Measurements from ENCODE around the gene MAPKAPK2.

DNA sequence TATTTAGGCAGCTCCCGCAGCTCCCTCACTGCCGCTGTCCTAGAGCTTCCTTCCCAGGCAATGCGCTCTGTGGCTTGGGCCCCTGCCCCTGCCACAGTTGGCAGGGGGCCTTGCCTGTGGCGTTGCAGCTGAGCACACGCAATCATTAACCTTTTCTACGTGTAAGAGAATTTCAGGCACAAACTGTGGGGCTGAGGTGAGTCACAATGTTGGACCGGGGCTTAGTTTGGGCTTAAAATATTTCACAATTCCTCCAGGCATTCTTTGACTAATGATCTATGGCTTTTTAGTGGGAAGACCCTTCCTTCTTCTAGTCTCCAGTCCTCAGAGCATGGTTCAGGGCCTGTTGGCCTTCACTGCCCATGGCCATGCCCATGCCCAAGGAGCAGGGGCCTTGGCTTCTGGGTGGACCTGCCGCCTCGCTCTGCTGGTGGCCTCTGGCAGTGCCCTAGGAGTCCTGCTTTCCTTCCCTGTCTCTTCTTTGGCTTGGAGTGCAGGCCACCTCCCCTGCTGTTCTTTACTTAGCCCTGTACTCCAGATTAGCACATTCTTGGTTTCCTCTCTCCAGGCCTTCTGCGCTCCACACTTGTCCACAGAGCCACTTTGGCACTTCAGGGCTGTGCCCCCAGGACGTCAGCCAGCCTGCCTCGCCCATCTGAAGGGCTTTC lies 39.2 kb downstream of the MAPKAPK2 start:
- TF ChIP-seq CTCF (conservative IDR thresholded peaks at IDR 0.05; ENCODE audit: low read depth, low read length) (no peak), EZH2phosphoT487 (IDR thresholded peaks at IDR 0.05; ENCODE audit: borderline replicate concordance, low read length) (no peak)
